HG02970 (cell line): Measurements from ENCODE around the gene DBNDD2.

Experiments
- ATAC-seq: cut with Tn5 transposase; IDR thresholded peaks from one replicate; pipeline ENCODE4 v1.9.1; 2021; ENCODE audit warnings: mild to moderate bottlenecking, moderate library complexity, moderate number of reproducible peaks; ENCODE audit not compliant: unreplicated experiment, low FRiP score

Gene DBNDD2

DNA sequence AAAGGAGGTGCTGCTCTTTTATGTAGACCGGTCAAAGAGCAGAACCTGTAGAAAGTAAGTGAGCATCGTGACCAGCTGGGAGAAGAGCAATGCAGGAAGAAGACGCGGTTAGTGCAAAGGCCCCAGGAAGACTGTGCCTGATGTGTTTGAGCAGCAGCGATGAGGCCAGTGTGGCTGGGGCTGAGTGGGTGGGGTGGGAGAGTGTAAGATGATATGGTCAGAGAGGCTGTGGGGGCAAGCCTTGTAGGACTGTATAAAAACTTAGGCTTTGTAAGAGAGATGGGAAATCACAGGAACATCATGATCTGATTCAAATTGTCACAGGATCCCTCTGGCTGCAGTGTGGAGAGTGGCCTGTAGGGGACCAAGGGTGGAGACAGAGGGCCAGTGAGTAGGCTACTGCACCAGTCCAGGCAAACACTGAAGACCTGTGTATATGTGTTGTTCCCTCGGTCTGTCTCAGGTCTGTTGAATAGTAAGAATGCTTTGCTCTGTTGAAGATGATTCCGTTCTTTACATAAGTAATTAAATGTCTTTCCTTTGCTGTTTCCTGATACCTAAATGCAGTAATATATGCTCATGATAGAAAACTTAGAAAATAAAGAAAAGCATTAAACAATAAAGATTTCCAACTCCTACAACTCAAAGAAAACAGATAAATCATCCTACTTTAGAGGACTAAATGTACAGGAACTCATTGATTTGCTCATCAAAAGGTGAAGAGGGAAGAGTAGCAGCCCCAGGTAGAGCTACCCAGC, 37.9 kb downstream of the DBNDD2 start:
- no peak for ATAC-seq

DNA sequence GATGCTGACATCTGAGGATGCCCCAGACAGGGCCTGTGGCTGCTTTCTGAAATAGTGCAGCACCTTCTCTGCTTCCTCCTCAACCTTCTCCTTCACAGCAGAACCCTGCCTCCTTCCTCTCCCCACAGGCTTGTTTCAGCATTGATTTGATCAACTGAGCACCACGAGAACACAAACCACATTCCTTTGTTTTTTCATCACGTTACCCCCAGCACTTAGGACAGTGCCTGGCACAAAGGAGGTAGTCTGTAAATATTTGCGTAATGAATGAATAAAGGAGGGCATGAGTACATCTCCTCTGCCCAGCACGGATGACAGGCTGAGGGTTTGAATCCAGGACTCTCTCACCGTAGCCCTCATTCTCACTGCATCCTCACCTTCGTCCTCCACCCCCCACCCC, 40.2 kb downstream of the DBNDD2 start:
- no peak for ATAC-seq

DNA sequence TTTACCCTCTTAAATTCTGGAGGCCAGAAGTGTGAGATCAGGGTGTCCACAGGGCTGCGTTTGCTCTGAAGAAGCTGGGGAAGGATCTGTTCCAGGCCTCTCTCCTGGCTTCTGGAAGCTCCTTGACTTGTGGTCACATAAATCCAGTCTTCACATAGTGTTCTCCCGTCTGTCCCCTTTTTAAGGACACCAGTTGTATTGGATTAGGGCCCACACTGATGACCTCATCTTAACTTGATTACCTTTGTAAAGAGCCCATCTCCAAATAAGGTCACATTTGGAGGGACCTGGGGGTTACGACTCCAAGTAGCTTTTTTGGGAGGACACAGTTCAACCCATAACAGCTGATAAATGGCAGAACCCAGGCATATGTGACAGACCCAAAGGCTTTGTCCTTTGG, 41.4 kb downstream of the DBNDD2 start:
- no peak for ATAC-seq

DNA sequence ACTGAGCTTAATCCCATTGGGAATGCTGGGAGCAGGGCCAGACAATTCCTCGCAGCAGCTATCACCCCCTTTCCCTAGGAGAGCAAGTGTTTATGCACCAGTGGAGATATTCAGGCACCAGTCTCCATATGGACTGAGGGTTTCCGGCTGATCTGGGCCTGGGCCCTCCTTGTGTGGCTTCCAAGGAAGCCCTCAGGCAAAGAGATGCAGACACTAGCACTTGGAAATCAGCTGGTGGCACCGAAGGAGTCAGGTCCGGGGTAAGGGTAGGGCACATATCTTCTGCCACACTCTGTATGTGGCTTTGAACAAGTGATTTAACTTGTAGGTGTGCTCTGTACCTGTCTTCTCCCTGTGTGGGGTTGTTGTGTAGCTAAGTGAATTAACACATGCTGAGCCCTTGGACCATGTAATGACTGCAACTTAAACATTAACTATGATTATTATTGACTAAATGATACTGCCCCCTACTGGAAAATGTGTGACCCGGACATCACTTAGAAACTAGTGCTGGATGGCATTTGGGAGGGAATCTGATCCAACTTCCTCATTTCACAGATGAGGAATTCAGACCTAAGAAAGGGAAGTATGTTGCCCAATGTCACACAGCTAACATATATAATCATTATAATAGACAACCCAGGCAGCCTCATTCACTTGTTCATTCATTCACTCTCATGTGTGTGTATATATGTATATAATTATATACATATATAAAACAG, 42.2 kb downstream of the DBNDD2 start:
- ATAC-seq: no peak

DNA sequence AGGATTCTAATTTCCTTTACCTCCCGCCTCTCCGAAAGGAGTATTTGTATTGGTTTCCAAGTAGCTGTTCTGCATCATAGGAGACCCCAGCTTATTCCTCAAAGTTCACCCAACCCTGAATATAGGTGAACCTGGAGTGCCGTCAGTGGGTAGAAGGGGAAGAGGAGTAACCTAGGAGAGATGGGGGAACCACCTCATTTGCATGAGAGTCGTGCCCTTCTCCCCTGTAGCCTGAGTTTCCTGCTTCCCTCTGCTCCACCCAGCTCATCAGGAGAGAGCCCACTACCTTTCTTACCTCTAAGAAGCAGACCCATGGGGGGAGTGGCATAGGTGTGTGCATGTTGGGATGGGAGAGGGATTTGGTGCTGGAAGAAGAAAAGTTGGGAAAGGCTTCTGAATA, 44.1 kb downstream of the DBNDD2 start:
- ATAC-seq: no peak

DNA sequence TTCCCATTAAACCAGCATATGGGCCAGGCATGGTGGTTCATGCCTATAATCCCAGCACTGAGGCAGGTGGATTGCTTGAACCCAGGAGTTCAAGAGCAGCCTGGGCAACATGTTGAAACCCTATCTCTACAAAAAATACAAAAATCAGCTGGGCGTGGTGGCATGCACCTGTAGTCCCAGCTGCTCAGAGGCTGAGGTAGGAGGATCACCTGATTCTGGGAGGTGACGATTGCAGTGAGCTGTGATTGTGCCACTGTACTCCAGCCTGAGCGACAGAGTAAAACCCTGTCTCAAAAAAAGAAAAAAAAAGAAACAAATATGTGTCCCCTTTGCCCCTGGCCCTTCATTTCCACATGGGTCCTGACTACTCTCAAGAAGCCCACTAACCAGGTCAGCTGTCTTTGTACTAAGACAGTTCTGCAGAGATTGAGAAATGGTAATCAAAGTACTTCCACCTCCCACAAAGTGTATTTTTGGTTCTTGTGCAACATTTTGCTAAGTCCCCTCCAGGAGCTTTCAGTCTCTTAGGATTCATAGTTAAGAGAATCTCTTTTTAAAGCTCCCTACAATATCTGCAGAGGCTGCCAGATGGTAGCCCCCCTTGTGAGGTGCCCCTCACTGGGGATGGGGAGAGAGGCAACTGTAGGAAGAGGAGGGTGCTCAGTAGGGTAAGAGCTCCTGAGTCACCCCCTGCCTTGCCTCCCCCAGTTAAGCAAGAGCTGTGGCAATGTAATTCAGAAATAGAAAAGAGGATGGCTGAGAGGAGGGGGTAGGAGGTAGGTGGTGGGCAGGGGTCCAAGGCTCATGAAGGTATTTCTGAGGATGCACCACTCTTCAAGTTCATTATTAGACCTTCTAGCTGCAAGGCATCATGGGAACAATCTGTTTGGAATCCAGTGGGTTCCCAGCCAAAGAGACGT, 44.9 kb downstream of the DBNDD2 start:
- ATAC-seq: no peak

DNA sequence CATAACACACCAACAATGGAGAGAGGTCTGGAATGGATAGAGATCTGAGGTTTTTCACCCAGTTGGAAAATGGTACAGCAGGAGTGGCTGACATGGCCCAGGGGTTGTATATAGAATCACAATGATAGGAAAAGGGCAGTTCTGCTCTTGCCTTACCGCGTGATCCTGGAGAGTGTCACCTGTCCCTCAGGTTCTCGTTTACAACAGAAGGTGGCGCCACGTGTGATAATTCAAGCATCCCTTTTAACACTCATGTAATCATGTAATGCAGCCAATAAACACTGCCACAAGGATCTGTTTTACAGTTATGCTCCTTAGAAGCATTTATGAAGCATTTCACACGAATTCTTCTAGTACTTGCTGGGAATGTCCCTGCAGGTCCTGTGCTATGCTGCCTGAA, 48.5 kb downstream of the DBNDD2 start:
- ATAC-seq: no peak

DNA sequence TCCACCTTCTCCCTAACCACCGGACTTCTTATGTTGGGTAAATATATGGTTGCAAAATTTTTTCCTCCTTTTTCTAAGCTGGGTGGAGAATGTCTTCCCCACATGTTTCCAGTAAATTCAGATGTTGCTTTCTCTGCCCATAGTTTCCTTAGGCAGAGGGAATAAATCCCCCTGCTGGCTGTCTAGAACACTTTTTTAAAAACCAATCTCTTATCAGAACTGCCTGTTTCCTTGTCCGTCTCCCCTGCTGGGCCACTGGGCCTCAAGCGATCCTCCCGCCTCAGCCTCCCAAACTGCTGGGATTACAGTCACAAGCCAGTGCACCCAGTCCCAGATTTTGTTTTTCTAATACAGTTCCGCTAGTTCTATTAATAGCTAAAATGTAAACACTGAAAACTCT, 51.5 kb downstream of the DBNDD2 start:
- ATAC-seq: no peak
